Rectal smooth muscle tissue (tissue), 1 donor: Measurements from ENCODE around the gene ZNF319.

Source experiments
- H3K27ac ChIP-seq: one replicate; pipeline ENCODE4 v1.7.0; 2013; ENCODE audit warnings: low read depth, low read length, inconsistent platforms
- H3K27me3 ChIP-seq: one replicate; pipeline ENCODE4 v1.7.0; 2013; ENCODE audit warnings: low read length; ENCODE audit not compliant: control insufficient read depth, insufficient read depth
- H3K36me3 ChIP-seq: one replicate; pipeline ENCODE4 v1.7.0; 2013; ENCODE audit warnings: low read length; ENCODE audit not compliant: control insufficient read depth, insufficient read depth
- H3K4me1 ChIP-seq: one replicate; pipeline ENCODE4 v1.7.0; 2013; ENCODE audit warnings: low read length; ENCODE audit not compliant: control insufficient read depth, insufficient read depth
- H3K4me3 ChIP-seq: one replicate; pipeline ENCODE4 v1.7.0; 2013; ENCODE audit warnings: low read length
- H3K9ac ChIP-seq: one replicate; pipeline ENCODE4 v1.7.0; 2013; ENCODE audit warnings: low read length

The ZNF319 gene

DNA sequence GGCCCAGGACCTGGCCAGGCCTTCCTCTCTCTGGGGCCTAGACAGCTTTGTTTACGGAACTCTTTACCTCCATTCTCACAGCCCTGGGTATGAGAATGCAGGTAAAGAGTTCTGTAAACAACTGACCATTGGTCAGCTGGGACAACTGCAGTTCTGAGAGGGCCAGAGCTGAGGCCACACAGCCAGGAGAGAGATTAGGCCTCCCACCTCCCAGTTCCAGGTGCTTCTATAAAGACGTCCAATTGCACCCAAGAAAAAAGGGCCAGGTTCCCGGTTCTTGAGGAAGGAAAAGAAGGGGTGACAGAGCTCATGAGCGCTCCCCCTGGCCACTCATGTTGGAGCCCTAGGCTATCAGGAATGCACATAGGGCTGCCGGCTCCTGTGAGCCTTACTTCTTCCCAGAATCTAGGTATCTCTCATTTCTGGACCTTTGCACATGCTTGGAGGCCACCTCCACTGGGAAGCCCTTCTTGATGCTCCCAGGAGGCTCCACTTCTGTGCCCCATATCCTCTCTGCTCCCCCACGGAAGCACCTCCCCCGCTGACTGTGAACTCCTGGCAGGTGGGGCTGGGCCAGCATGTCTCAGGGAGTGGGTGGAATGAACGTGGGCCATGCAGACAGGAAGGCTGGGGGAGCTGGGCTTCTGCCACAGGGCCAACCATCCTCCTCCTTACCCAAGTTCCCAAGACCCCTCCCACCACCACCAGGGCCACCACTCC lies 42.6 kb downstream of the ZNF319 start:
- H3K4me1 ChIP-seq: no peaks in the 10 kb centered on the region
- H3K9ac ChIP-seq: no peak overlapping the region
- no peaks in the 10 kb centered on the region for H3K36me3 ChIP-seq
- no peaks in the 10 kb centered on the region for H3K27me3 ChIP-seq
- no peak overlapping the region for H3K4me3 ChIP-seq
- no peak overlapping the region for H3K27ac ChIP-seq

DNA sequence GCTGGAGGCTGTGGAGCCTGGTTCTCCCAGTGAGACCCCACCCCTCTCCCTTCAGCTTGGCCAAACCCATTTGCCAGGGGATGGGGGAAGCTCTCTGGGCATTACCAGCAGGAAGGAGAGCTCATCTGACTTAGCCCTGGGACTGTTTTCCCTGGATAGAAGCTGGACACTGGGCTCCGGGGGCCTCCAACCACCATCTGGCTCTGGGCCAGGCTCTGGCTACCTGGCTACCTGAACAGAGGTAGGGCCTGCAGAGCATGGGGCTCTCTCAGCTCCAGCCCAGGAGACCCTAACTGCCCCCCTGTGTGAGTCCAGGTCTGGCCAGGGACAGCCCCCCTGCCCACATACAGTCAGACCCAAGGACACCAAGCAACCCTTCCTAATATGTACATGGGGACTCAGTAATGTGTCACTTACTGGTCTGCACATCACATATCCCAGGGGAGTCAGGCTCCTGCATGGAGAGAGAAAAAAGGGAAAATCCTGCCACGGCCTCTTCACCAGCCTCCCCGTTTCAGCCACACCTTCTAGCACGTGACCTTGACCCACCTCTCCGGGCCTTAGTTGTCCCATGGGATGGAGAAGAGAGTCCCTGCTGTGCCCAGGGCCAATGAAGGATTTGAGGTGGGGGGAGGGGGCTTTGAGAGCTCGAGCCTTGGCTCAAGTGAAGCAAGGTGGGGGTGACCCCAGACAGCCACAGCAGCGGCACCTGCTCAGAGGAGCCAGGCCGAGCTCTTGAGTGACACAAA lies 43.4 kb downstream of the ZNF319 start:
- Histone ChIP-seq H3K27me3 (no peaks in the 10 kb centered on the region), H3K36me3 (no peaks in the 10 kb centered on the region)

DNA sequence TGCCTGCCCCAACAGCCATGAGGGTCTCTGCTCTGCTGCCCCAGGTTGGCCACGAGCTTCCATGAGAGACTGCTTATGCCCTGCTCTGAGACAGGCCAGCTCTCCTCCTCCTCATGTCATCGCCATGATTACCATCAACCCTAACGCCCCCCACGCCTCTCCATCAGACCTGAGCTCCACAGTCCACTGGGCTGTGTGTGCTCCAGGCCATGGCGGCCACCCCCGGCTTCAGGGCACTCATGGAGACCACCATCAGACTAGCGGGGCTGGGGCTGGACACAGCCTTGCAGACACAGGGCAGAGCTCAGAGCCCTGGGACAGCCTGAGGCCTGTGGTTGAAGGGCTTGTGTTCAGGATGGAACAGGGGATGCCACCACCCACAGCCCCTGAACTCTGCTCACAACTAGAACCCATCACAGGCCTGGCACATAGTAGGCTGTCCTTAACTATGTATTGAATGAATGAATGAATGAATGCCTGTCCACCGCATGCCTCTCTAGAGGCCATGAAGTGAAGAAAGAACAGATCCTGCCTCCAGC lies 44.1 kb downstream of the ZNF319 start:
- H3K9ac ChIP-seq: no peak overlapping the region
- no peak overlapping the region for H3K4me3 ChIP-seq
- H3K27me3 ChIP-seq: no peaks in the 10 kb centered on the region
- no peaks in the 10 kb centered on the region for H3K36me3 ChIP-seq
- no peaks in the 10 kb centered on the region for H3K4me1 ChIP-seq
- no peak overlapping the region for H3K27ac ChIP-seq

More for the DNA sequence above, 43.4 kb downstream of the ZNF319 start:
- H3K9ac ChIP-seq: no peak overlapping the region
- H3K4me1 ChIP-seq: no peaks in the 10 kb centered on the region
- no peak overlapping the region for H3K27ac ChIP-seq
- H3K4me3 ChIP-seq: no peak overlapping the region

DNA sequence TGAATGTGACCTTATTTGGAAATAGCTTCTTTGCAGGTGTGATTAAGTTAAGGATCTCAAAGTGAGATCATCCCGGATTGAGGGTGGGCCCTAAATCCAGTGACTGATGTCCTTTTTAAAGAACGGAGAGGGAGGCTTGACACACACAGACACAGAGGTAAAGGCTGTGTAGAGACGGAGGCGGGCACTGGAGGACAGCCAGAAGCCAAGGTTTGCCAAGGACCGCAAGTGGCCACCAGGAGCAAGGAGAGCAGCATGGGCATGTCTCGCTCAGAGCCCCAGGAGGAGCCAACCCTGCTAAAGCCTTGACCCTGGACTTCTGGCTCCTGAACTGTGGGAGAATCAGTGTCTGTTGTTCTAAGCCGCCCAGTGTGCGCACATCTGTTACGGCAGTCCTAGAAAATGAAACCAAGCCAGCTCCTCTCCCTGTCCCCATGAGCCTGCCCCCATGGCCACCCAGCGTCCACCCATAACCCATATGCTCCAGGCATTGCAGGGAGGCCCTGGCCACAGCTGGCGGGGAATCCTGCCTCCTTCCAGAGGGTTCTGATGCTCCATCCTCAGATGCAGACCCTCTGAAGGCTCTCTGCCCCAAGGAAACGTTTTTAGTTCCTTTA lies 44.8 kb downstream of the ZNF319 start:
- H3K9ac ChIP-seq: no peak overlapping the region
- no peaks in the 10 kb centered on the region for H3K36me3 ChIP-seq
- no peak overlapping the region for H3K27ac ChIP-seq
- H3K4me1 ChIP-seq: no peaks in the 10 kb centered on the region
- H3K4me3 ChIP-seq: no peak overlapping the region
- H3K27me3 ChIP-seq: no peaks in the 10 kb centered on the region

DNA sequence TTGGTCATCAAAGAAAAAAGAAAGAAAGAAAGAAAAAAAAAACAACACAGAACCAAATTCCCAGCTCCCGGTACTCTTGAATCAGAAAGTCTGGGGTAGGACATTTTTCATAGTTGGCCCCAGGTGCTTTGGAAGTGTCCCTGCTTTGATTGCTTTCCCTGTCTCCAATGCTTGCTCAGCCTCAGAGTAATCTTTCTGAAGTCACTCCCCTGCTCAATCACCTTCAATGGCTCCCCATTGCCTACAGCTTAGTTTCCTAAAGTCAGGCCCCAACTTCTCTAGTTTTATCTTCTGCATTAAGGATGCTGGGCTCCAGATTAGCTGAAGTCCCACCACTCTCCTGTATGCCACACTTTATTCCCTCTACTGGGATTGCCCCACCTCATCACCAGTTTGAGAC lies 46.6 kb downstream of the ZNF319 start:
- no peak overlapping the region for H3K4me3 ChIP-seq
- H3K27me3 ChIP-seq: no peaks in the 10 kb centered on the region
- no peaks in the 10 kb centered on the region for H3K36me3 ChIP-seq
- no peak overlapping the region for H3K27ac ChIP-seq
- H3K9ac ChIP-seq: no peak overlapping the region
- no peaks in the 10 kb centered on the region for H3K4me1 ChIP-seq

DNA sequence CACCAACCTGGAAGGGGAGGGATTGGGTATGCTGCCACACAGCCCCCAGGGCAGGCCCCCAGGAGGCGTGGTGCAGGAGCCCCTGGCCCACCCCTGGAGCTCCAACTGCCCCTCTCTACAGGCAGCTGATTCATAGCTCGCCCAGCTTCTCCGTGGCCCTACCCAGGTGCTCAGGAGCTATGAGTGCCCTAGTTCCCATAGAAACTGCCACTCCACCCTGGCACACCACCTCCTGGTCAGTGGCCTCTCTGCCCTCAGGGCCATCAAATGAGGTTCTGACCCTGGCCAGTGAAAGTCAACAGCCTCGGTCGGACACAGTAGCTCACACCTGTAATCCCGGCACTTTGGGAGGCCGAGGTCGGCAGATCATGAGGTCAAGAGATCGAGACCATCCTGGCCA lies 47.6 kb downstream of the ZNF319 start:
- Histone ChIP-seq H3K9ac (no peak overlapping the region), H3K27ac (no peak overlapping the region), H3K4me1 (no peaks in the 10 kb centered on the region), H3K36me3 (no peaks in the 10 kb centered on the region), H3K4me3 (no peak overlapping the region), H3K27me3 (no peaks in the 10 kb centered on the region)

DNA sequence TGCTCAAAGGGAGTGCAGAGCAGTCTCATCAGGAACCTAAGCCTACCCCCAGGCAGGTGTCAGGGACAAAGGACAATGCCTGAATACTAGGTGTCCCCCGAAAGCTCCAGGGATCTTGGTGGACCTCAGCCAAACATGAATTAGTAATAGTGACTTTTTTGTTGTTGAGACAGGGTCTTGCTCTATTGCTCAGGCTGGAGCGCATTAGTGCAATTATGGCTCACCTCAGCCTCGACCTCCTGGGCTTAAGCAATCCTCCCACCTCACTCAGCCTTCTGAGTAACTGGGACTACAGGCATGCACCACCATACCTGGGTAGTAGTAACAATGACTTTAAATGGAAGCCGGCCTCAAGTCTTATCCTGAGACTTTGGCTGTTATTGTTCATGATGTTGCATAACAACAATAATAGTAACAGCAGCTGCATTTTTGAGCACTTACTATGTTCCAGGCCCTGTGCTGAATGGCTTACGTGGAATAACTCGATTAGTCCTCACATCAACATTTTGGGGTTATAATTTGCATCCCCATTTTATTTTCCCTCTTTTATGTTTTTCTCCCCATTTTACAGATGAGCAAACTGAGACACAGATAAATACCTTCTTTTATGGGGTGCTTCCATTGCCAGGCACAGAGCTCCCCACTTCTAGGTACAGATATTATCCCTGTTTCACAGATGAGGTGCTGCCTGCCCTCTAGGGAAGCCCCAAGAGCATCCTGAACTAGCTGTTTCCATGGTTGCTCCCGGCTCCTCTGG lies 49.1 kb downstream of the ZNF319 start:
- H3K4me1 ChIP-seq: no peaks in the 10 kb centered on the region
- H3K9ac ChIP-seq: no peak overlapping the region
- no peak overlapping the region for H3K27ac ChIP-seq
- no peaks in the 10 kb centered on the region for H3K36me3 ChIP-seq
- H3K27me3 ChIP-seq: no peaks in the 10 kb centered on the region
- no peak overlapping the region for H3K4me3 ChIP-seq

DNA sequence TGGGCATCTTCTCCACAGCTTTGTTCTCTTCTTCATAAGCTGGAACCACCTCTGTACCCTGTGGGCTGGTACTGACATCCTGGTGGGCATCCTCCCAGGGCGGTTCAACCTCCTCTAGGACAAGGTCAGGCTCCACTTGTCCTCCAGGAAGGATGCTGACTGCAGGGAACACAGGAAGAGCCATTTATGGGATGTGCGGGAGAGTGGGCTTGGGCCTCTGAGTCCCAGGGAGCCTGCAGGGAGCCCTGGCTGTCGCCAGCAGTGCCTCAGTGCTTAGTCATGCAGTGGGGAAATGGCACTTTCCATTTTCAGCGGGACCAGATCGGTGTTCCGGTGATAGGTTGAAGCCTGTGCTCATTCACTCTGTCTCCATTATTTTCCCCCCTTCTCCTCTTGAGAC lies 50.1 kb downstream of the ZNF319 start:
- Histone ChIP-seq H3K27ac (no peak overlapping the region), H3K36me3 (no peaks in the 10 kb centered on the region), H3K4me1 (no peaks in the 10 kb centered on the region), H3K27me3 (no peaks in the 10 kb centered on the region), H3K4me3 (no peak overlapping the region), H3K9ac (no peak overlapping the region)

DNA sequence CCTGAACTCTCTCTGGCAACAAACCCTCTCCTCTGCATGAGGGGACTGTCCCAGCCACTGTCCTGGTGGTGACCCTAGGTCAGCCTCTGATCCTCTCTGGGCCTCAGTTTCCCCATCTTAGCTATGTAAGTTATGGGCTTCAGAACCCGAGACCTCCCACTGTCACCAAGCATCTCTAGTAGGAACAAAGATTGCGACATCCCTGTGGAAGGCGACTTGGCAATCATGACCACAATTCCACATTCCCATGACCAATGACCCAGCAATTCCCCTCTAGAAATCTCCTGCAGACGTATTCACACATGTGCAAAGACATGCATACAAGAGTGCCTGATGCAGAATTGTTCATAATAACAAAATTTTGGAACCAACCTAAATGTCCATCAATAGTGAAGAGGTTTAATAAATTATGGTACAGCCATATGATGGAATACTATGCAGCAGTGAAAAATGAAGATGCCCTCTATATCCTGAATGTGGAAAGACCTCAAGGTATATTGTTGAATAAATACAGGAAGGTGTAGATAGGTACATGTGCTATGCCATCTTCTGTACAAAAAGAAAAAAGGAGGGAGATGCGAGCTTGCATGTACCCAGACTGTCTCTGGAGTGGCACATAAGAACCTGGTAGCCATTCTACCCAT lies 50.8 kb downstream of the ZNF319 start:
- no peak overlapping the region for H3K9ac ChIP-seq
- H3K4me1 ChIP-seq: no peaks in the 10 kb centered on the region
- no peak overlapping the region for H3K4me3 ChIP-seq

DNA sequence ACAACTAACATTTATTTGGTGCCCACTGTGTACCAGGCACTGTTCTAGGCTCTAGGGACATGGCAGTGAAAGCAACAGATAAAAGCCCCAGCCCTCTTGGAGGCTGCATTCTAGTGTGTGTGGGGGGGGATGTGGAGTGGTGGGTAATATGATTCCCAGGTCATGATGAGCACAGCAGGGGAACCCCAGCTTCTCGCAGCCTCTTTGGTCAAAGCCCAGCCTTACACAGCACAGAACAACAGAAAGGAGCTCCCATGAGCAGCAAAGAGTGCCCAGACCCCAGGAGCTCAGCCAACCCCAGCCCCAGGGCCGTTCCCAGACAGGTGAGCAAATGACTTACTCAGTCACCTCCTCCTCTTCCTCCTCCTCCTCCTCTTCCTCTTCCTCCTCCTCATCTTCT lies 51.5 kb downstream of the ZNF319 start:
- Histone ChIP-seq H3K27ac (no peak overlapping the region), H3K9ac (no peak overlapping the region), H3K4me3 (no peak overlapping the region), H3K27me3 (no peaks in the 10 kb centered on the region), H3K4me1 (no peaks in the 10 kb centered on the region), H3K36me3 (no peaks in the 10 kb centered on the region)

More for the DNA sequence above, 50.8 kb downstream of the ZNF319 start:
- no peaks in the 10 kb centered on the region for H3K27me3 ChIP-seq
- H3K36me3 ChIP-seq: no peaks in the 10 kb centered on the region
- H3K27ac ChIP-seq: no peak overlapping the region

DNA sequence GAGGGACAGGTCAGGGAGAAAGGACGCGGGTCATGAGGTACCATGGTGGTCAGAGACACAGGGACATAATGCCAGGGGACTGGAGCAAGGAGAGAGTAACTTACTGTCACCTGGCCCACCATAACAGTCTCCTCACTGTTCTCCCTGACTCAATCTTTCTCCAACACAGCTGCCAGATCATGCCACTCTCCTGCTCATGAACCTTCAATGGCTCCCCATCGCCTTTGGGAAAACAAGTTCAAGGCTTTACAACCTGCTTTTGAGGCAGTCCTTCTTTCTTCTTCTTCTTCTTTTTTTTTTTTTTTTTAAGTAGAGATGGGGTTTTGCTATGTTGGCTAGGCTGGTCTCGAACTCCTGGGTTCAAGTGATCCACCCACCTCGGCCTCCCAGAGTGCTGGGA lies 52.4 kb downstream of the ZNF319 start:
- H3K4me3 ChIP-seq: no peak overlapping the region
- no peaks in the 10 kb centered on the region for H3K4me1 ChIP-seq
- H3K9ac ChIP-seq: no peak overlapping the region
- H3K27ac ChIP-seq: no peak overlapping the region
- H3K27me3 ChIP-seq: no peaks in the 10 kb centered on the region
- H3K36me3 ChIP-seq: no peaks in the 10 kb centered on the region

DNA sequence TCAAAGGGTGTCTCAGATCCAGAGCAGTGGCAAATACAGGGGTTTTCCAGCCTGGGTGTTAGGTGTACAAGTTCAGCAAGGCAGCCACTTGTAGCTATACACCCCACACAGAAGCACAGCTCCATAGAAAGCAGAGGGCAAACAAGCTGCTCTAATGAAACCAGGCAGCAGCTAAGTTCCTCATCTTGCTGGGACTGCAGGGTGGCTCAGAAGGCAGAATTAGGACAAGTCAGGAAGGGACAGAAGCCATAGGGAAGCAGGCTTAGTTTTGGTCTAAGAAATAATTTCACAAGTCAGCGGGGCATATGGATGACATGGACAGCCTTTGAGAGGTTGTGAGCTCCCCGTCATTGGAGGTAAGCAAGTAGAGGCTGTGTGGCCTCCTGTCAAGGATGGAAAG lies 53.2 kb downstream of the ZNF319 start:
- no peaks in the 10 kb centered on the region for H3K4me1 ChIP-seq
- no peak overlapping the region for H3K4me3 ChIP-seq
- no peak overlapping the region for H3K27ac ChIP-seq
- H3K27me3 ChIP-seq: no peaks in the 10 kb centered on the region
- H3K9ac ChIP-seq: no peak overlapping the region
- H3K36me3 ChIP-seq: no peaks in the 10 kb centered on the region
